HepG2 (cell line): ENCODE data around the gene SLC2A8. TPM values are rescaled to one million over a fixed set of nuclear protein-coding genes. Genes with fewer than 3 reads are reported as not detected.
A peak's percentile ranks its signal among the peaks of the same experiment; 100 is the strongest.

Experiments
- ARID4A ChIP-seq: sonication (generic); formaldehyde crosslinking; IDR thresholded peaks from 2 replicates; pipeline ENCODE4 v1.5.0; 2020; ENCODE audit warnings: mild to moderate bottlenecking, missing genetic modification reagents, borderline replicate concordance
- ATF7-NPFF ChIP-seq: sonication (generic); formaldehyde crosslinking; IDR thresholded peaks from 2 replicates; pipeline ENCODE4 v1.8.1; 2023; ENCODE audit warnings: mild to moderate bottlenecking, low read depth, missing genetic modification reagents, moderate library complexity
- CHCHD3 ChIP-seq: sonication (generic); formaldehyde crosslinking; IDR thresholded peaks from 2 replicates; pipeline ENCODE4 v1.8.0; 2022; ENCODE audit warnings: mild to moderate bottlenecking, missing genetic modification reagents, moderate library complexity
- DZIP1 ChIP-seq: sonication (generic); formaldehyde crosslinking; IDR thresholded peaks from 2 replicates; pipeline ENCODE4 v1.5.0; 2020; ENCODE audit warnings: mild to moderate bottlenecking, missing genetic modification reagents
- FOXA1 ChIP-seq, 2 experiments: fragments of 450-650 bp in 1 of 2; sonication (generic) in 1 of 2; formaldehyde crosslinking in 1 of 2; IDR thresholded peaks; 2 replicates each; pipeline versions ENCODE4 v1.4.0 to v1.6.1; 2016 to 2020; ENCODE audit warnings: missing genetic modification reagents in 1 of 2
- GZF1 ChIP-seq: sonication (generic); formaldehyde crosslinking; IDR thresholded peaks from 2 replicates; pipeline ENCODE4 v1.5.1; 2020; ENCODE audit warnings: mild to moderate bottlenecking, missing genetic modification reagents
- HDAC6 ChIP-seq: fragments of 200-600 bp; sonication (generic); IDR thresholded peaks from 2 replicates; pipeline ENCODE4 v1.7.0; 2017; ENCODE audit warnings: mild to moderate bottlenecking, antibody characterized with exemption, low read length, low read depth
- HMG20B ChIP-seq: conservative IDR thresholded peaks from 2 replicates; pipeline ENCODE4 v1.6.1; 2016; ENCODE audit warnings: missing genetic modification reagents, missing compliant biosample characterization
- HNF4A ChIP-seq: sonication (generic); formaldehyde crosslinking; IDR thresholded peaks from 2 replicates; pipeline ENCODE4 v1.4.0; 2020; ENCODE audit warnings: missing genetic modification reagents
- HOXA3 ChIP-seq: sonication (generic); formaldehyde crosslinking; IDR thresholded peaks from 2 replicates; pipeline ENCODE4 v1.5.0; 2020; ENCODE audit warnings: missing genetic modification reagents
- MAFG ChIP-seq: sonication (generic); formaldehyde crosslinking; IDR thresholded peaks from 2 replicates; pipeline ENCODE4 v1.5.1; 2020; ENCODE audit warnings: mild to moderate bottlenecking, missing genetic modification reagents
- MTA1 ChIP-seq: sonication (generic); formaldehyde crosslinking; IDR thresholded peaks from 2 replicates; pipeline ENCODE4 v1.4.0; 2020; ENCODE audit warnings: missing genetic modification reagents, mild to moderate bottlenecking, borderline replicate concordance
- MXD3 ChIP-seq: IDR thresholded peaks from 2 replicates; pipeline ENCODE4 v1.6.1; 2016; ENCODE audit warnings: mild to moderate bottlenecking, missing biosample characterization, missing genetic modification reagents
- NFIC ChIP-seq: IDR thresholded peaks from 2 replicates; pipeline ENCODE4 v1.6.1; 2012; ENCODE audit warnings: mild to moderate bottlenecking, low read length, inconsistent platforms
- PRPF4 ChIP-seq: fragments of 200-400 bp; formaldehyde crosslinking; IDR thresholded peaks from 2 replicates; pipeline ENCODE4 v1.6.1; 2016; ENCODE audit warnings: low read length, low read depth; ENCODE audit not compliant: poor library complexity, severe bottlenecking
- TBP ChIP-seq: sonication (generic); formaldehyde crosslinking; IDR thresholded peaks from 2 replicates; pipeline ENCODE4 v1.5.0; 2020; ENCODE audit warnings: missing genetic modification reagents
- ZNF282 ChIP-seq: fragments of 450-650 bp; IDR thresholded peaks from 2 replicates; pipeline ENCODE4 v1.6.1; 2018; ENCODE audit not compliant: partially characterized antibody
- ZNF362 ChIP-seq: sonication (generic); formaldehyde crosslinking; IDR thresholded peaks from 2 replicates; pipeline ENCODE4 v1.4.0; 2020; ENCODE audit warnings: missing genetic modification reagents, mild to moderate bottlenecking, borderline replicate concordance
- ZNF430 ChIP-seq: sonication (generic); formaldehyde crosslinking; IDR thresholded peaks from 2 replicates; pipeline ENCODE4 v1.9.0; 2021; ENCODE audit warnings: mild to moderate bottlenecking, missing genetic modification reagents
- ZNF484 ChIP-seq: sonication (generic); formaldehyde crosslinking; IDR thresholded peaks from 2 replicates; pipeline ENCODE4 v1.5.1; 2020; ENCODE audit warnings: mild to moderate bottlenecking, low read depth, missing genetic modification reagents, borderline replicate concordance
- ZNF615 ChIP-seq: sonication (generic); formaldehyde crosslinking; IDR thresholded peaks from 2 replicates; pipeline ENCODE4 v1.5.0; 2020; ENCODE audit warnings: mild to moderate bottlenecking, missing genetic modification reagents, borderline replicate concordance
- ZNF644 ChIP-seq: IDR thresholded peaks from 2 replicates; pipeline ENCODE4 v1.6.1; 2016; ENCODE audit warnings: low read depth
- polyA plus RNA-seq, 8 experiments: library from polyadenylated mRNA; depleted of rRNA in 3 of 8; stranded (reverse) in 7 of 8; unstranded in 1 of 8; fragments of >200 nt; fragmentation: Illumina TruSeq in 4 of 8; extraction: Trizol in 4 of 8; gene quantifications; 2 replicates each; pipeline versions ENCODE4 v1.2.1 to v1.2.3, GENCODE V29; 2011 to 2016; ENCODE audit warnings: low read depth in 4 of 8, missing spikeins in 1 of 8, mixed read lengths in 1 of 8; ENCODE audit not compliant: insufficient read depth in 1 of 8
- total RNA-seq, 5 experiments: library from RNA; depleted of rRNA; stranded (reverse); fragments of >200 nt; fragmentation: Illumina TruSeq; extraction: Trizol; gene quantifications; 2 replicates each; pipeline ENCODE4 v1.2.3, GENCODE V29; 2016; ENCODE audit warnings: low read depth in 1 of 5

Gene SLC2A8
- total and polyA plus RNA-seq, 2 of the 13 experiments (the other 11 are each of a cell fraction or from before 2014, with no cell fraction given) = 22.6 to 48.6 TPM

- no peak for TF ChIP-seq ZNF362 (CRISPR knock-in tag)
- no peak for TF ChIP-seq MAFG
- TF ChIP-seq CHCHD3 (CRISPR knock-in tag) = no peak
- TF ChIP-seq ARID4A (CRISPR knock-in tag) = peak; percentile 95
- no peak for TF ChIP-seq HDAC6
- no peak for TF ChIP-seq ZNF484 (CRISPR knock-in tag)
- no peak for TF ChIP-seq NFIC
- no peak for TF ChIP-seq HNF4A
- TF ChIP-seq MXD3 = peak; percentile 64; the same call in 1 of the 2 replicates
- TF ChIP-seq ZNF430 (CRISPR knock-in tag) = no peak
- no peak for TF ChIP-seq DZIP1 (CRISPR knock-in tag)
- TF ChIP-seq TBP (CRISPR knock-in tag) = no peak
- TF ChIP-seq HMG20B (CRISPR knock-in tag) = no peak
- 0 out of 2 replicates have a peak, but pooled peaks have one; percentile 6 for TF ChIP-seq GZF1 (CRISPR knock-in tag)
- TF ChIP-seq HOXA3 (CRISPR knock-in tag) = peak; percentile 89
- TF ChIP-seq ATF7-NPFF (CRISPR knock-in tag) = no peak; the same call in 1 of the 2 replicates
- no peak for TF ChIP-seq ZNF282
- TF ChIP-seq FOXA1 (IDR thresholded peaks at IDR 0.05) = no peak
- no peak for TF ChIP-seq FOXA1 (CRISPR knock-in tag; IDR thresholded peaks at IDR 0.05)
- no peak for TF ChIP-seq MTA1 (CRISPR knock-in tag)
- no peak for TF ChIP-seq ZNF615 (CRISPR knock-in tag)
- TF ChIP-seq PRPF4 = no peak
- no peak for TF ChIP-seq ZNF644 (CRISPR knock-in tag)
Observed at GRCh38 chr9:127423934-127424675, 27.1 kb downstream of the SLC2A8 start, which contains the start of gene ZNF79 (continued).
